Prostate gland (tissue), 2 donors: ENCODE measurements around the gene SAMD4A. TPM values are rescaled to one million over a fixed set of nuclear protein-coding genes. Genes with fewer than 3 reads are reported as not detected.
A peak's percentile ranks its signal among the peaks of the same experiment; 100 is the strongest.

ENCODE experiments used
- DNase-seq: peaks from one replicate; pipeline ENCODE4 v3.0.0-alpha.2; 2019; ENCODE audit warnings: low spot score
- H3K27ac ChIP-seq, 2 donors: fragments of 200-600 bp; sonication (generic); 2 replicates each; pipeline ENCODE4 v1.5.1; 2017 to 2019
- H3K27me3 ChIP-seq: fragments of 200-600 bp; sonication (generic); replicated peaks from 2 replicates; pipeline ENCODE4 v1.5.1; 2019; ENCODE audit not compliant: insufficient read depth
- H3K36me3 ChIP-seq, 2 donors: fragments of 200-600 bp; sonication (generic); 1 replicate in 1 of 2; 2 replicates in 1 of 2; pipeline versions ENCODE4 v1.5.1 to v1.8.1; 2017 to 2019
- H3K4me1 ChIP-seq: fragments of 200-600 bp; sonication (generic); replicated peaks from 2 replicates; pipeline ENCODE4 v1.5.1; 2019
- H3K4me3 ChIP-seq, 2 donors: fragments of 200-600 bp; sonication (generic); 2 replicates each; pipeline ENCODE4 v1.5.1; 2017 to 2019
- H3K9me3 ChIP-seq: fragments of 200-600 bp; sonication (generic); 2 replicates; pipeline ENCODE4 v1.5.1; 2017
- CTCF ChIP-seq, 4 experiments: fragments of 200-600 bp in 2 of 4; fragments of 450-650 bp in 2 of 4; sonication (generic) in 2 of 4; IDR thresholded peaks; 1 replicate in 3 of 4; 2 replicates in 1 of 4; pipeline ENCODE4 v1.5.1; 2016 to 2019; ENCODE audit warnings: antibody characterized with exemption in 4 of 4, mild to moderate bottlenecking in 2 of 4, moderate library complexity in 2 of 4
- POLR2A ChIP-seq: fragments of 450-650 bp; IDR thresholded peaks from one replicate; pipeline ENCODE4 v1.6.1; 2016; ENCODE audit warnings: antibody characterized with exemption, mild to moderate bottlenecking
- POLR2AphosphoS5 ChIP-seq: sonication (generic); formaldehyde crosslinking; IDR thresholded peaks from one replicate; pipeline ENCODE4 v1.6.1; 2017; ENCODE audit warnings: antibody characterized with exemption
- WGBS: methylation state at CpG from one replicate; pipeline ENCODE4 v1.1.5; 2018; 5-methylcytosine and 5-hydroxymethylcytosine counted together
- intact Hi-C: fragments of 100-400 bp; cut with DNase I; formaldehyde crosslinking; loops from one replicate; pipeline ENCODE4 v1.14.2; 2022
- total RNA-seq, 2 donors: library from RNA; depleted of rRNA; stranded (reverse); fragments of >200 nt; gene quantifications; one replicate each; pipeline ENCODE4 v1.1.0, GENCODE V29; 2016

SAMD4A gene
- total RNA-seq, 2 donors from 2014 or later: 18.1 to 38.5 TPM

GRCh38 chr14:54564868-54565784 lies 1.8 kb upstream of the SAMD4A start:
- WGBS: under 1% methylated on average over 62 of the region's 69 CpGs
- no peaks in the 10 kb centered on the region for H3K4me1 ChIP-seq
- H3K9me3 ChIP-seq: no peaks in the 10 kb centered on the region
- H3K27ac ChIP-seq: peak overlapping the region; percentile 93 to 97
- H3K27me3 ChIP-seq: no peaks in the 10 kb centered on the region
- peak; percentile 22 for TF ChIP-seq POLR2AphosphoS5
- peak; percentile 81 for TF ChIP-seq POLR2A
- TF ChIP-seq CTCF (IDR thresholded peaks at IDR 0.05): peak in 2 of 4 experiments; percentile 8 to 17
- intact Hi-C loops: loop anchor here (1.0 to 2.0 kb wide), 2 partner anchors 208 to 240 kb away; no protein-coding TSS in a partner anchor
- no peaks in the 10 kb centered on the region for H3K36me3 ChIP-seq
- H3K4me3 ChIP-seq: peak overlapping the region; percentile 65 to 66
- peak; percentile 65 for DNase-seq

- no peaks in the 10 kb centered on the region for H3K9me3 ChIP-seq
- WGBS: under 1% methylated on average over 73 of the region's 73 CpGs
- peak overlapping the region; percentile 65 to 66 for H3K4me3 ChIP-seq
- H3K27ac ChIP-seq: peak overlapping the region; percentile 93 to 97
- peak; percentile 91 for DNase-seq
- H3K27me3 ChIP-seq: no peaks in the 10 kb centered on the region
- no peaks in the 10 kb centered on the region for H3K36me3 ChIP-seq
- intact Hi-C loops: loop anchor here (1.0 to 2.0 kb wide), 3 partner anchors 111 to 239 kb away; no protein-coding TSS in a partner anchor
- TF ChIP-seq CTCF (IDR thresholded peaks at IDR 0.05) (no peak), POLR2A (peak; percentile 72), POLR2AphosphoS5 (peak; percentile 85)
- H3K4me1 ChIP-seq: no peaks in the 10 kb centered on the region
Measured at GRCh38 chr14:54565785-54566409, 1.0 kb upstream of the SAMD4A start.

GRCh38 chr14:54567224-54567638 lies 303 bp downstream of the SAMD4A start:
- intact Hi-C loops: loop anchor here (2.0 kb wide), 1 partner anchor 110 kb away; no protein-coding TSS in a partner anchor
- no peaks in the 10 kb centered on the region for H3K27me3 ChIP-seq
- no peaks in the 10 kb centered on the region for H3K4me1 ChIP-seq
- no peaks in the 10 kb centered on the region for H3K9me3 ChIP-seq
- 0% methylated on average over 31 of the region's 31 CpGs for WGBS
- H3K4me3 ChIP-seq: peak overlapping the region; percentile 65 to 66
- peak; percentile 24 for DNase-seq
- H3K27ac ChIP-seq: peak overlapping the region; percentile 93 to 97
- TF ChIP-seq CTCF (IDR thresholded peaks at IDR 0.05): no peak
- no peak for TF ChIP-seq POLR2A
- TF ChIP-seq POLR2AphosphoS5: no peak
- no peaks in the 10 kb centered on the region for H3K36me3 ChIP-seq

GRCh38 chr14:54567639-54568561 lies 972 bp downstream of the SAMD4A start:
- DNase-seq: peak; percentile 37
- Histone ChIP-seq H3K36me3 (no peaks in the 10 kb centered on the region), H3K4me3 (peak overlapping the region; percentile 65 to 66), H3K27me3 (no peaks in the 10 kb centered on the region), H3K27ac (peak overlapping the region; percentile 93 to 97), H3K9me3 (no peaks in the 10 kb centered on the region), H3K4me1 (no peaks in the 10 kb centered on the region)
- intact Hi-C loops: loop anchor here (2.0 kb wide), 1 partner anchor 109 kb away; no protein-coding TSS in a partner anchor
- WGBS: under 1% methylated on average over 64 of the region's 70 CpGs
- TF ChIP-seq CTCF (IDR thresholded peaks at IDR 0.05) (no peak), POLR2AphosphoS5 (no peak), POLR2A (no peak)
